ENCODE data around the gene SGK2.

DNA sequence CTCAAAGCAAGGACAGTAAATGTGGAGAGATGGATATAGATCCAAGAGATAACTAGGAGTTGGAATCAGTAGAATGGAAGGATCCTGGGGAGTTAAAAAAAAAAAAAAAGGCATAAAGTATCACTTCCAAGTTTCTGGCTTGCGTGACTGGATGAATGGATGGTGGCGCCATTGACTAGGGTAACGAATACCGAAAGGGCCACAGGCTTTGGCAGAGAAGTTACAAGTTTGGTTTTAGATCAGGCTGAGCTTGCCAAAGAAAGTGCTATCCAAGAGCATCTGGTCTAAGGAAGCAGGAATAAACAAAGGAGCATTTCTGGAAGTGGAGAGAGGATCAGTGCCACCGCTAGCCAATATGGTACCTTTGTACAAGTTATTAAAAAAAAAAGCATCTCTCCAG is 33.8 kb upstream of the SGK2 start:
- TF ChIP-seq SPI1 (IDR thresholded peaks at IDR 0.05; ENCODE audit: low read depth, low read length) (no peak), POU2F2 (IDR thresholded peaks at IDR 0.05; ENCODE audit: low read depth, low read length) (no peak), PAX5 (IDR thresholded peaks at IDR 0.05; ENCODE audit: insufficient read depth, low read length, severe bottlenecking) (no peak), TAF1 (IDR thresholded peaks at IDR 0.05; ENCODE audit: low read depth, low read length) (no peak), POLR2AphosphoS5 (IDR thresholded peaks at IDR 0.05; ENCODE audit: low read depth, low read length) (no peak), POLR2A (IDR thresholded peaks at IDR 0.05; ENCODE audit: low read depth, low read length) (no peak)

Measured in GM12891 (cell line).